Heart left ventricle (tissue), 16 donors: ENCODE data around the gene DDX31. TPM values are rescaled to one million over a fixed set of nuclear protein-coding genes. Genes with fewer than 3 reads are reported as not detected.

ENCODE experiments used
- ATAC-seq, 4 donors: fragments of 200-7000 bp; cut with Tn5 transposase; one replicate each; pipeline ENCODE4 v1.9.1; 2020 to 2022; ENCODE audit warnings: moderate library complexity in 4 of 4, mild to moderate bottlenecking in 3 of 4, moderate number of reproducible peaks in 1 of 4
- DNase-seq, 5 donors: peaks; one replicate each; pipeline ENCODE4 v3.0.0-alpha.2; 2020
- H3K27ac ChIP-seq, 12 donors: fragments of 200-600 bp; sonication (generic) in 4 of 12; one replicate each; pipeline versions ENCODE4 v1.5.0 to v1.8.0; 2016 to 2022; ENCODE audit warnings: mild to moderate bottlenecking in 2 of 12
- H3K27me3 ChIP-seq, 9 donors: fragments of 200-600 bp; sonication (generic) in 2 of 9; one replicate each; pipeline versions ENCODE4 v1.5.1 to v1.8.0; 2016 to 2022; ENCODE audit warnings: mild to moderate bottlenecking in 3 of 9
- H3K36me3 ChIP-seq, 9 donors: fragments of 200-600 bp; sonication (generic) in 2 of 9; one replicate each; pipeline versions ENCODE4 v1.5.0 to v1.8.0; 2018 to 2022; ENCODE audit warnings: mild to moderate bottlenecking in 2 of 9
- H3K4me1 ChIP-seq, 12 donors: fragments of 200-600 bp; sonication (generic) in 4 of 12; one replicate each; pipeline versions ENCODE4 v1.5.0 to v1.8.0; 2016 to 2022; ENCODE audit warnings: mild to moderate bottlenecking in 3 of 12
- H3K4me3 ChIP-seq, 12 donors: fragments of 200-600 bp; sonication (generic) in 4 of 12; one replicate each; pipeline versions ENCODE4 v1.5.0 to v1.8.0; 2017 to 2022; ENCODE audit warnings: mild to moderate bottlenecking in 9 of 12, moderate library complexity in 4 of 12
- H3K9me3 ChIP-seq, 12 donors: fragments of 200-600 bp; sonication (generic) in 4 of 12; one replicate each; pipeline versions ENCODE4 v1.5.0 to v1.8.0; 2016 to 2022; ENCODE audit warnings: mild to moderate bottlenecking in 1 of 12
- CTCF ChIP-seq, 12 donors: fragments of 200-600 bp; sonication (generic) in 4 of 12; IDR thresholded peaks; one replicate each; pipeline versions ENCODE4 v1.5.0 to v1.8.0; 2018 to 2022; ENCODE audit warnings: antibody characterized with exemption in 12 of 12, mild to moderate bottlenecking in 5 of 12
- POLR2A ChIP-seq, 2 donors: fragments of 450-650 bp; IDR thresholded peaks; one replicate each; pipeline ENCODE4 v1.6.1; 2017; ENCODE audit warnings: antibody characterized with exemption in 2 of 2, mild to moderate bottlenecking in 2 of 2, moderate library complexity in 2 of 2
- WGBS, 4 donors: extraction: QIAGEN DNeasy Blood & Tissue Kit in 2 of 4; methylation state at CpG; one replicate each; pipeline versions ENCODE4 v1.1.5 to v1.1.7; 2013 to 2018; 5-methylcytosine and 5-hydroxymethylcytosine counted together
- intact Hi-C, 10 donors: fragments of 100-400 bp; cut with DNase I; formaldehyde crosslinking; loops; one replicate each; pipeline versions ENCODE4 v1.11.1 to v1.14.2; 2022
- polyA plus RNA-seq, 2 donors: library from polyadenylated mRNA; stranded (reverse); fragments of 200-250 nt; gene quantifications; one replicate each; pipeline ENCODE4 v1.2.3, GENCODE V29; 2013
- total RNA-seq, 9 donors: library from RNA; depleted of rRNA in 2 of 9; stranded (reverse); fragments of >200 nt in 2 of 9; fragmentation: NEBNext Ultra II Directional in 3 of 9; extraction: Animal tissue kit (Norgen Biotek cat#: 25700) in 3 of 9; gene quantifications; one replicate each; pipeline versions ENCODE4 v1.1.0 to v1.2.4, GENCODE V29; 2016 to 2023
- donor health status: ischemic (EF 13 %, LVEDD 7.1; RV severe dilation, severe dysfunction).
- donor health status: healthy with polysubstance abuse.
- donor health status: DM: no; HTN: yes; CAD: no.
- donor health status: DM: no; HTN: no; CAD: no.
- donor health status: ischemic (EF 25% LVEDD 6.9; RV normal size, moderate dysfunction).
- donor health status: ischemic (EF 25% LVEDD 5.7; RV mildly dilated, moderate dysfunction).
- donor health status: healthy.
- donor health status: DM: yes; HTN: yes; CAD: no.
- donor health status: ischemic (EF 35%, LVEDD 5.7; RV mildly dilated, moderate dysfunction).
- donor health status: nonischemic (EF 11% LVEDD 7.7; RV severe dilation, severe dysfunction).
- donor health status: DM: yes; HTN: yes; CAD: no.
- donor health status: PGD.
- donor health status: ischemic (EF 29% LVEDD 5.4; RV normal size, mild dysfunction).
- donor health status: nonischemic (EF 23%, LVEDD 6.1; RV moderate dilation, normal function).

The DDX31 gene
- total and polyA plus RNA-seq, 11 donors = 2.4 to 7.0 (median 5.1) TPM

GRCh38 chr9:132641216-132641615 is 28.6 kb downstream of the DDX31 start:
- ATAC-seq (no peak), DNase-seq (no peak)
- TF ChIP-seq CTCF (IDR thresholded peaks at IDR 0.05) (no peak), POLR2A (IDR thresholded peaks at IDR 0.05) (no peak)
- no peak overlapping the region for H3K27ac ChIP-seq
- H3K4me1 ChIP-seq = no peaks in the 10 kb centered on the region
- H3K27me3 ChIP-seq = no peaks in the 10 kb centered on the region
- H3K36me3 ChIP-seq = peaks cover 3 to 99% (median 87%) of the 10 kb centered on the region in 9 donors
- H3K9me3 ChIP-seq = no peaks in the 10 kb centered on the region
- intact Hi-C loops = loop anchor here in 1 of 10 donors (10.0 kb wide), 1 partner anchor 136 kb away; no protein-coding TSS in a partner anchor
- H3K4me3 ChIP-seq = no peak overlapping the region
- 76 to 81% (median 79%) methylated on average over 4 of the region's 4 CpGs for WGBS, 4 donors

- no peak for DNase-seq
- Histone ChIP-seq H3K36me3 (peaks cover 3 to 88% (median 71%) of the 10 kb centered on the region in 9 donors), H3K27me3 (no peaks in the 10 kb centered on the region), H3K9me3 (no peaks in the 10 kb centered on the region), H3K27ac (no peak overlapping the region), H3K4me1 (no peaks in the 10 kb centered on the region), H3K4me3 (no peak overlapping the region)
- intact Hi-C loops = no loop called here
- TF ChIP-seq POLR2A (IDR thresholded peaks at IDR 0.05) (no peak), CTCF (IDR thresholded peaks at IDR 0.05) (no peak)
- 86 to 94% (median 89%) methylated on average over 5 of the region's 5 CpGs for WGBS, 4 donors
- ATAC-seq = no peak
These were observed 30.5 kb downstream of the DDX31 start for GRCh38 chr9:132639322-132639721.

- Histone ChIP-seq H3K27ac (no peak overlapping the region), H3K9me3 (no peaks in the 10 kb centered on the region), H3K36me3 (peaks cover 3 to 79% (median 60%) of the 10 kb centered on the region in 9 donors), H3K4me3 (no peak overlapping the region), H3K4me1 (no peaks in the 10 kb centered on the region), H3K27me3 (no peaks in the 10 kb centered on the region)
- no peak for ATAC-seq
- WGBS, 4 donors = 91 to 95% (median 91%) methylated on average over 5 of the region's 5 CpGs
- TF ChIP-seq CTCF (IDR thresholded peaks at IDR 0.05) (no peak), POLR2A (IDR thresholded peaks at IDR 0.05) (no peak)
- intact Hi-C loops = no loop called here
- DNase-seq = no peak
These were observed 31.5 kb downstream of the DDX31 start for GRCh38 chr9:132638240-132638639.

GRCh38 chr9:132637801-132638200 is 32.0 kb downstream of the DDX31 start:
- ATAC-seq = no peak
- intact Hi-C loops = no loop called here
- Histone ChIP-seq H3K27me3 (no peaks in the 10 kb centered on the region), H3K4me3 (no peak overlapping the region), H3K36me3 (peaks cover 3 to 75% (median 56%) of the 10 kb centered on the region in 9 donors), H3K4me1 (no peaks in the 10 kb centered on the region), H3K27ac (no peak overlapping the region), H3K9me3 (no peaks in the 10 kb centered on the region)
- 93 to 95% (median 94%) methylated on average over 12 of the region's 12 CpGs for WGBS, 4 donors
- no peak for TF ChIP-seq POLR2A (IDR thresholded peaks at IDR 0.05)
- TF ChIP-seq CTCF (IDR thresholded peaks at IDR 0.05) = no peak
- no peak for DNase-seq
